Mesendoderm (in vitro differentiated cells): Measurements from ENCODE around the gene MAP2K3.
"Not testable (repeated sequence)": the region's sequence is repeated elsewhere in the genome, so short reads cannot be mapped to it uniquely, and the experiment has no call there.

Experiments
- DNase-seq: peaks from one replicate; pipeline ENCODE4 v3.0.0; 2013
- H2AK5ac ChIP-seq: 2 replicates; pipeline ENCODE4 v1.6.1; 2013; ENCODE audit warnings: low read length, inconsistent platforms
- H2BK120ac ChIP-seq: 2 replicates; pipeline ENCODE4 v1.6.1; 2013; ENCODE audit warnings: low read depth, mild to moderate bottlenecking, low read length, moderate library complexity, mixed read lengths
- H2BK15ac ChIP-seq: replicated peaks from 2 replicates; pipeline ENCODE4 v1.6.1; 2013; ENCODE audit warnings: low read depth, mild to moderate bottlenecking, moderate library complexity
- H2BK5ac ChIP-seq: 2 replicates; pipeline ENCODE4 v1.6.1; 2013; ENCODE audit warnings: low read length, inconsistent platforms
- H3K18ac ChIP-seq: 2 replicates; pipeline ENCODE4 v1.6.1; 2013; ENCODE audit warnings: mild to moderate bottlenecking, low read length, mixed read lengths
- H3K23ac ChIP-seq: one replicate; pipeline ENCODE4 v1.6.1; 2013; ENCODE audit warnings: low read length
- H3K27ac ChIP-seq: 2 replicates; pipeline ENCODE4 v1.5.1; 2013; ENCODE audit warnings: low read depth, mild to moderate bottlenecking, inconsistent platforms, low read length, moderate library complexity
- H3K27me3 ChIP-seq: 2 replicates; pipeline ENCODE4 v1.6.1; 2013; ENCODE audit warnings: low read length, control low read depth, mild to moderate bottlenecking, inconsistent platforms; ENCODE audit not compliant: insufficient read depth, poor library complexity
- H3K36me3 ChIP-seq: 2 replicates; pipeline ENCODE4 v1.6.1; 2013; ENCODE audit warnings: low read length, inconsistent platforms; ENCODE audit not compliant: control insufficient read depth, insufficient read depth
- H3K4ac ChIP-seq: one replicate; pipeline ENCODE4 v1.6.1; 2013; ENCODE audit warnings: low read depth, mild to moderate bottlenecking, low read length, moderate library complexity
- H3K4me1 ChIP-seq: 2 replicates; pipeline ENCODE4 v1.6.1; 2013; ENCODE audit warnings: low read depth, low read length, inconsistent platforms; ENCODE audit not compliant: control insufficient read depth
- H3K4me2 ChIP-seq: 2 replicates; pipeline ENCODE4 v1.6.1; 2013; ENCODE audit warnings: low read length
- H3K4me3 ChIP-seq: 2 replicates; pipeline ENCODE4 v1.5.1; 2013; ENCODE audit warnings: mild to moderate bottlenecking, low read length
- H3K56ac ChIP-seq: one replicate; pipeline ENCODE4 v1.6.1; 2013; ENCODE audit warnings: low read length
- H3K79me1 ChIP-seq: 2 replicates; pipeline ENCODE4 v1.6.1; 2013; ENCODE audit warnings: low read length, inconsistent platforms
- H3K79me2 ChIP-seq: 2 replicates; pipeline ENCODE4 v1.6.1; 2013; ENCODE audit warnings: mild to moderate bottlenecking, low read length; ENCODE audit not compliant: control insufficient read depth, insufficient read depth
- H3K9ac ChIP-seq: 2 replicates; pipeline ENCODE4 v1.6.1; 2013; ENCODE audit warnings: low read length, inconsistent platforms
- H4K5ac ChIP-seq: one replicate; pipeline ENCODE4 v1.6.1; 2013; ENCODE audit warnings: low read length
- H4K8ac ChIP-seq: one replicate; pipeline ENCODE4 v1.6.1; 2013; ENCODE audit warnings: low read depth, mild to moderate bottlenecking, control low read depth, low read length, moderate library complexity
- WGBS: extraction: QIAGEN DNeasy Blood & Tissue Kit; methylation state at CpG from one replicate; pipeline ENCODE4 v1.1.7; 2013; ENCODE audit warnings: low lambda C conversion rate, missing lambda C conversion rate; ENCODE audit not compliant: insufficient coverage; ENCODE audit errors: extremely low coverage; 5-methylcytosine and 5-hydroxymethylcytosine counted together

Gene MAP2K3

GRCh38 chr17:21317821-21318220, 33.3 kb downstream of the MAP2K3 start:
- H3K56ac ChIP-seq, H3K4me1 ChIP-seq, H3K79me1 ChIP-seq, H3K9ac ChIP-seq, H3K27me3 ChIP-seq, H4K5ac ChIP-seq, H3K27ac ChIP-seq, H2BK120ac ChIP-seq, H3K4ac ChIP-seq, H2BK5ac ChIP-seq, H3K23ac ChIP-seq, H2AK5ac ChIP-seq, H3K36me3 ChIP-seq, H3K18ac ChIP-seq, H3K4me2 ChIP-seq, DNase-seq, H4K8ac ChIP-seq, H3K4me3 ChIP-seq, H3K79me2 ChIP-seq, H2BK15ac ChIP-seq: not testable (repeated sequence)
- WGBS, result no CpG with 5 or more reads among the region's 18 CpGs

GRCh38 chr17:21318439-21318838, 33.9 kb downstream of the MAP2K3 start:
- Histone ChIP-seq H3K23ac (no peak overlapping the region), H3K4ac (no peak overlapping the region), H3K4me1 (no peaks in the 10 kb centered on the region), H3K18ac (no peak overlapping the region), H2AK5ac (no peak overlapping the region), H3K4me2 (no peak overlapping the region), H3K79me1 (no peaks in the 10 kb centered on the region), H3K56ac (peak overlapping the region; percentile 42), H2BK120ac (no peak overlapping the region), H3K79me2 (no peaks in the 10 kb centered on the region), H4K5ac (no peak overlapping the region), H4K8ac (no peak overlapping the region), H2BK5ac (no peak overlapping the region), H3K36me3 (no peaks in the 10 kb centered on the region), H2BK15ac (no peak overlapping the region), H3K27me3 (no peaks in the 10 kb centered on the region), H3K4me3 (no peak overlapping the region), H3K9ac (no peak overlapping the region), H3K27ac (no peak overlapping the region)
- no peak for DNase-seq
- WGBS, result no CpG with 5 or more reads among the region's 17 CpGs

- H2AK5ac ChIP-seq, H3K18ac ChIP-seq, H3K4me2 ChIP-seq, H4K5ac ChIP-seq, H2BK5ac ChIP-seq, H3K36me3 ChIP-seq, H4K8ac ChIP-seq, H3K27me3 ChIP-seq, H2BK120ac ChIP-seq, H3K27ac ChIP-seq, H2BK15ac ChIP-seq, H3K79me1 ChIP-seq, H3K4me1 ChIP-seq, DNase-seq, H3K23ac ChIP-seq, H3K79me2 ChIP-seq, H3K4me3 ChIP-seq, H3K4ac ChIP-seq, H3K9ac ChIP-seq, H3K56ac ChIP-seq: not testable (repeated sequence)
- WGBS, result no CpG with 5 or more reads among the region's 7 CpGs
These were observed 34.3 kb downstream of the MAP2K3 start for GRCh38 chr17:21318856-21319255.

GRCh38 chr17:21319256-21319655, 34.7 kb downstream of the MAP2K3 start:
- not testable (repeated sequence) for H4K8ac ChIP-seq, H3K79me1 ChIP-seq, H3K36me3 ChIP-seq, H3K4ac ChIP-seq, H3K4me1 ChIP-seq, H3K56ac ChIP-seq, H3K4me2 ChIP-seq, H3K4me3 ChIP-seq, H4K5ac ChIP-seq, H3K9ac ChIP-seq, H3K79me2 ChIP-seq, H2BK120ac ChIP-seq, H2BK15ac ChIP-seq, DNase-seq, H2AK5ac ChIP-seq, H3K23ac ChIP-seq, H3K27me3 ChIP-seq, H2BK5ac ChIP-seq, H3K27ac ChIP-seq, H3K18ac ChIP-seq
- no CpG with 5 or more reads among the region's 4 CpGs for WGBS

DNA sequence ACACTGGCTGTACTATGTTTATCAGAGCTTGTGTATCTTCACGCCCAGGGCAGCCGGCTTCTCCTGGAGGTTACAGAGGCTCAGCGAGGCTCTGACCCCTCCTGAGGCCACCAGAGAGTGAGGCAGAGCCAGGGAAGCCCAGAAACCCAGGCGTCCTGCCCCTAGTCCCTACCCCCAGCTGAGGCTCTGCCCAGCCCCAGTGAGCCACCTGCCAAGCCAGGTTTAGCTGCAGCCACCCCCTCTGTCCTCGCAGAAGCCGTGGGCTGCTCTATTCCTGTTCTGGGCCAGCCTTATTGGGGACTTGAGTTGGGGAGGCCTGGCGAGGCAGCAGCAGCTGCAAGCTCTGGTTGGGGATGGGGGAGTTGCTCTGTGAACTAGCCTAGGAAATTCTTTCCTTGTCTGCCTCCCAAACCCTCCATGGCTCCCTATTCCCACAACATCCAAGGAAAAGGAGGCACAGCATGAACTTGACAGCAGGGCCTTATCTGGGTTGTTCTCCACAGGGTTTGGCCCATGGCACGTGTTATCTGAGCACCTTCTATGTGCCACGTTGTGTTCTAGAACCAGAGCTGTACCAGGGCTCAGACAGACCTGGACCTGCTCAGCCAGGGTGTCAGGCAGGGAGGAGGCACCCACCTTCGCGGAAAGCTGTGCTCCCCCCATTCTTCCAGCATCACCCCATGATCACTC, 35.3 kb downstream of the MAP2K3 start:
- H3K18ac ChIP-seq, H2BK5ac ChIP-seq, H3K4me3 ChIP-seq, H3K27me3 ChIP-seq, H3K79me2 ChIP-seq, H3K23ac ChIP-seq, H3K79me1 ChIP-seq, H2BK15ac ChIP-seq, H3K9ac ChIP-seq, H3K56ac ChIP-seq, H3K4me2 ChIP-seq, H4K8ac ChIP-seq, H2AK5ac ChIP-seq, H2BK120ac ChIP-seq, DNase-seq, H3K4ac ChIP-seq, H3K4me1 ChIP-seq, H4K5ac ChIP-seq, H3K27ac ChIP-seq, H3K36me3 ChIP-seq: not testable (repeated sequence)
- WGBS, result no CpG with 5 or more reads among the region's 11 CpGs

DNA sequence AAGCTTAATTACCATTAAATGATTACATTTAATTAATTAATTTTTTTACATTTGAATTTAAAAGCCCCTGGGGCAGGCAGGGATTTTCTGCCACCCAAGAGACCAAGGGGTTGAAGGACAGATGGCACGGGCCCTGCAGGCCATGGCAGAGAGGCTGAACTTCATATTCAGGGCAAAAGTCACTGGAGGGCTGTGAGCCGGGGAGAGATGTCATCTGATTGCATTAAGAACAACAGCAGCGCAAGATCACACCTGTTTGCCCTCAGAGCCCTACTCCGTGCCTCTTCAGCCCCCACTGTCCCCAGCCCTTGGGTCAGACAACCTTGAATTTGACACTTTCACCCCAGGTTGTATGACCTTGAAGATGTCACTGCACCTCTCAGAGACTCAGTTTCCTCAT, 35.9 kb downstream of the MAP2K3 start:
- H3K79me2 ChIP-seq, H3K18ac ChIP-seq, H4K8ac ChIP-seq, H3K4me3 ChIP-seq, H4K5ac ChIP-seq, H3K4me2 ChIP-seq, H2BK5ac ChIP-seq, H2BK15ac ChIP-seq, H3K79me1 ChIP-seq, H3K4me1 ChIP-seq, H3K9ac ChIP-seq, H3K27ac ChIP-seq, H2AK5ac ChIP-seq, H3K36me3 ChIP-seq, DNase-seq, H3K4ac ChIP-seq, H3K27me3 ChIP-seq, H3K56ac ChIP-seq, H2BK120ac ChIP-seq, H3K23ac ChIP-seq: not testable (repeated sequence)
- WGBS, result no CpG with 5 or more reads among the region's 4 CpGs
